ENCODE measurements around the gene FBXO41.

GRCh38 chr2:73291093-73291460, 6.8 kb upstream of the FBXO41 start:
- TF ChIP-seq CTCF (conservative IDR thresholded peaks at IDR 0.05; ENCODE audit: low read length): no peak
- no peak for TF ChIP-seq EZH2phosphoT487 (IDR thresholded peaks at IDR 0.05; ENCODE audit: borderline replicate concordance, low read depth, low read length)

All from OCI-LY7 (cell line).